ENCODE results near the gene ELF3.

GRCh38 chr1:202014060-202014459, 3.7 kb downstream of the ELF3 start:
- TF ChIP-seq POLR2AphosphoS5 (IDR thresholded peaks at IDR 0.05; ENCODE audit: low read depth, low read length) (no peak), SPI1 (IDR thresholded peaks at IDR 0.05; ENCODE audit: low read depth, low read length) (no peak), POLR2A (IDR thresholded peaks at IDR 0.05; ENCODE audit: low read depth, low read length) (no peak), TAF1 (IDR thresholded peaks at IDR 0.05; ENCODE audit: low read depth, low read length) (no peak)

Data from GM12891 (cell line).